Endodermal cell (in vitro differentiated cells): ENCODE data around the gene SMIM38. TPM values are rescaled to one million over a fixed set of nuclear protein-coding genes. Genes with fewer than 3 reads are reported as not detected.

Experiments
- DNase-seq: peaks from one replicate; pipeline ENCODE4 v3.0.0-alpha.2; 2017
- H3K27ac ChIP-seq: 2 replicates; pipeline ENCODE4 v1.5.1; 2013; ENCODE audit warnings: mild to moderate bottlenecking, low read depth, low read length, moderate library complexity
- H3K27me3 ChIP-seq: 2 replicates; pipeline ENCODE4 v1.6.1; 2013; ENCODE audit warnings: mild to moderate bottlenecking, low read length, moderate library complexity; ENCODE audit not compliant: insufficient read depth, control insufficient read depth, poor library complexity, severe bottlenecking
- H3K36me3 ChIP-seq: 2 replicates; pipeline ENCODE4 v1.7.0; 2013; ENCODE audit warnings: mild to moderate bottlenecking, low read length, moderate library complexity; ENCODE audit not compliant: control insufficient read depth, insufficient read depth
- H3K4me1 ChIP-seq: one replicate; pipeline ENCODE4 v1.7.0; 2013; ENCODE audit warnings: low read length; ENCODE audit not compliant: control insufficient read depth, insufficient read depth
- H3K4me3 ChIP-seq: 2 replicates; pipeline ENCODE4 v1.5.1; 2013; ENCODE audit warnings: mild to moderate bottlenecking, low read length, moderate library complexity
- H3K9ac ChIP-seq: 2 replicates; pipeline ENCODE4 v1.6.1; 2013; ENCODE audit warnings: mild to moderate bottlenecking, low read length, moderate library complexity; ENCODE audit not compliant: poor library complexity, severe bottlenecking; ENCODE audit errors: extremely low read depth
- H3K9me3 ChIP-seq: 2 replicates; pipeline ENCODE4 v1.6.1; 2013; ENCODE audit warnings: mild to moderate bottlenecking, low read length, moderate library complexity; ENCODE audit not compliant: control insufficient read depth
- H3K27ac Mint-ChIP-seq: 2 replicates; pipeline ENCODE4 v1.8.0; 2020; ENCODE audit warnings: mixed read lengths
- H3K27me3 Mint-ChIP-seq: 2 replicates; pipeline ENCODE4 v1.8.0; 2021; ENCODE audit warnings: mild to moderate bottlenecking, mixed read lengths; ENCODE audit not compliant: insufficient read depth
- H3K36me3 Mint-ChIP-seq: 2 replicates; pipeline ENCODE4 v1.8.0; 2020; ENCODE audit warnings: low read depth, mixed read lengths
- H3K4me1 Mint-ChIP-seq: 2 replicates; pipeline ENCODE4 v1.8.0; 2020; ENCODE audit warnings: mixed read lengths
- H3K4me3 Mint-ChIP-seq: 2 replicates; pipeline ENCODE4 v1.8.0; 2020; ENCODE audit warnings: mild to moderate bottlenecking, moderate library complexity, mixed read lengths
- H3K9me3 Mint-ChIP-seq: 2 replicates; pipeline ENCODE4 v1.8.0; 2020; ENCODE audit warnings: mild to moderate bottlenecking, mixed read lengths
- WGBS, 2 experiments: methylation state at CpG; one replicate each; pipeline versions ENCODE4 v1.1.5 to v1.1.7; 2013; ENCODE audit warnings: missing lambda C conversion rate in 2 of 2, mixed read lengths in 1 of 2; ENCODE audit not compliant: insufficient coverage in 1 of 2, insufficient read length in 1 of 2; 5-methylcytosine and 5-hydroxymethylcytosine counted together
- total RNA-seq, 2 donors: library from RNA; stranded (reverse); fragmentation: NEBNext Ultra II Directional in 1 of 2; extraction: Animal tissue kit (Norgen Biotek cat#: 25700) in 1 of 2; gene quantifications; 2 replicates in 1 of 2; 3 replicates in 1 of 2; pipeline ENCODE4 v1.2.1, GENCODE V29; 2021
- TF ChIP-seq, protein P1 (sequence below): fragments of 200-600 bp; sonication (generic); conservative IDR thresholded peaks from 2 replicates; pipeline ENCODE4 v1.5.0; 2021; ENCODE audit warnings: antibody characterized with exemption, mild to moderate bottlenecking

SMIM38 gene
- total RNA-seq, 2 donors from 2014 or later = 0.20 to 0.64 TPM

DNA sequence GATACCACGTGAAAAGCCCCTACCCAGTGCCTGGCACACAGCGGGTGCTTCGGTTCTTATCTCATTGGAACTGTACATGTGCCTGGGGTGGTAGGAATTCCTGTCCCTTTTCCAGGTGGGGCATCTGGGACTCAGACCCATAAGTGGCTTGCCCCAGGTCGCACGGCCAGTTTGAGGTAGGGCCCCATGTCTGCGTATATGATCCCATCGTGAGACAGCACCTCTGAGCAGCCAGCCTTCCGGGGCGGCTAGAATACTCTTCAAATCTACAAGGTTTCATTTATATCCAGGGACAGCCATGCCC is 33.5 kb upstream of the SMIM38 start:
- Mint-ChIP-seq H3K4me1 (peaks cover 15% of the 10 kb centered on the region), H3K36me3 (no peaks in the 10 kb centered on the region), H3K27me3 (no peaks in the 10 kb centered on the region), H3K27ac (peak overlapping the region; percentile 91), H3K9me3 (peaks cover 8% of the 10 kb centered on the region), H3K4me3 (peak overlapping the region; percentile 44)
- H3K27me3 ChIP-seq = no peaks in the 10 kb centered on the region
- 75 to 78% methylated on average over 9 of the region's 9 CpGs for WGBS, 2 experiments
- no peak overlapping the region for H3K4me3 ChIP-seq
- no peak overlapping the region for H3K9ac ChIP-seq
- TF ChIP-seq, protein P1, sequence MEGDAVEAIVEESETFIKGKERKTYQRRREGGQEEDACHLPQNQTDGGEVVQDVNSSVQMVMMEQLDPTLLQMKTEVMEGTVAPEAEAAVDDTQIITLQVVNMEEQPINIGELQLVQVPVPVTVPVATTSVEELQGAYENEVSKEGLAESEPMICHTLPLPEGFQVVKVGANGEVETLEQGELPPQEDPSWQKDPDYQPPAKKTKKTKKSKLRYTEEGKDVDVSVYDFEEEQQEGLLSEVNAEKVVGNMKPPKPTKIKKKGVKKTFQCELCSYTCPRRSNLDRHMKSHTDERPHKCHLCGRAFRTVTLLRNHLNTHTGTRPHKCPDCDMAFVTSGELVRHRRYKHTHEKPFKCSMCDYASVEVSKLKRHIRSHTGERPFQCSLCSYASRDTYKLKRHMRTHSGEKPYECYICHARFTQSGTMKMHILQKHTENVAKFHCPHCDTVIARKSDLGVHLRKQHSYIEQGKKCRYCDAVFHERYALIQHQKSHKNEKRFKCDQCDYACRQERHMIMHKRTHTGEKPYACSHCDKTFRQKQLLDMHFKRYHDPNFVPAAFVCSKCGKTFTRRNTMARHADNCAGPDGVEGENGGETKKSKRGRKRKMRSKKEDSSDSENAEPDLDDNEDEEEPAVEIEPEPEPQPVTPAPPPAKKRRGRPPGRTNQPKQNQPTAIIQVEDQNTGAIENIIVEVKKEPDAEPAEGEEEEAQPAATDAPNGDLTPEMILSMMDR = no peak
- H3K4me1 ChIP-seq = peaks cover 5% of the 10 kb centered on the region
- peaks cover 8% of the 10 kb centered on the region for H3K9me3 ChIP-seq
- H3K36me3 ChIP-seq = no peaks in the 10 kb centered on the region
- H3K27ac ChIP-seq = no peak overlapping the region
- no peak for DNase-seq

DNA sequence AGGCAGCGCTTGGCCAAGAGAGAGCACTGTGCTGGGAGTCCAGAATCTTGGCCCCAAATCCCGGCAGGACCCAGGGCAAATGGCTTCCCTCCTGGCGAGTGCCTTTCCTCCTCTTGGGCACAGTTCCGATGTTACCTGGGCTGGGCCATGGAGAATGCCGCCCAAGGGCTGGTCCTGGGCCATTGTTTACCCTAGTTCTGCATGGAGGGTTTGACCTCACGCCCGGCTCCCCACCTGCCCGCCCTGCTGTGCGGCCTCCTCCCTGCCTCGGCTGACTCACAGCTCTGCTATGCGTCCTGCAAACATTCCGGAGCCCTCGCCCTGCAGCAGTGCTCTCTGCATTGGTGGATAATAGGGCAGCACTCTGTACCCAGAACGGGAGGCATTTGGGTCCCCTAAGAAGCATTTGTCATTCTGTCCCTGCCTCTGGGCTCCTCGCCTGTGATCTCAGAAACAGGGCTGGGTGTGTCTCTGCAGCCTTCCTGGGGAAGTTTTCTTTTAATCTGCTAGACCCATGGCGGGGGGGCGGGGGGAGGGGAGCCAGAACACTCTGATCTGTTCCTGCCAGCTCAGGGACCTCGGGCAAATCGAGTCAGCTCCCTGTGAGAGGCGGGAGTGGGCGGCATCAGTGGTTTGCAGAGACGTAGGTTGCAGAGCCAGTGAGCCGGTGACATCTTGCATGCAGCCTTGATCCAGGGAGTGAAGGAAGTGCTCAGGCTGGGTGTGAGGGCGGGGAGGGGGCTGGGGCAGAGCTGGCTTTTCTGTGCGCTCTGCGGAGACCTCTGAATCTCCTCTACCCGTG is 32.9 kb upstream of the SMIM38 start:
- H3K27ac Mint-ChIP-seq = peak overlapping the region; percentile 91
- H3K9me3 Mint-ChIP-seq = peaks cover 10% of the 10 kb centered on the region
- TF ChIP-seq, protein P1 = no peak
- Histone ChIP-seq H3K9ac (peak overlapping the region; percentile 69), H3K9me3 (peaks cover 9% of the 10 kb centered on the region), H3K36me3 (no peaks in the 10 kb centered on the region), H3K4me3 (peak overlapping the region; percentile 58), H3K4me1 (peaks cover 5% of the 10 kb centered on the region), H3K27ac (peak overlapping the region; percentile 73), H3K27me3 (no peaks in the 10 kb centered on the region)
- no peaks in the 10 kb centered on the region for H3K36me3 Mint-ChIP-seq
- H3K4me1 Mint-ChIP-seq = peaks cover 15% of the 10 kb centered on the region
- 7 to 10% methylated on average over 20 to 27 of the region's 27 CpGs for WGBS, 2 experiments
- peak; percentile 98 for DNase-seq
- H3K27me3 Mint-ChIP-seq = no peaks in the 10 kb centered on the region
- H3K4me3 Mint-ChIP-seq = peak overlapping the region; percentile 44

DNA sequence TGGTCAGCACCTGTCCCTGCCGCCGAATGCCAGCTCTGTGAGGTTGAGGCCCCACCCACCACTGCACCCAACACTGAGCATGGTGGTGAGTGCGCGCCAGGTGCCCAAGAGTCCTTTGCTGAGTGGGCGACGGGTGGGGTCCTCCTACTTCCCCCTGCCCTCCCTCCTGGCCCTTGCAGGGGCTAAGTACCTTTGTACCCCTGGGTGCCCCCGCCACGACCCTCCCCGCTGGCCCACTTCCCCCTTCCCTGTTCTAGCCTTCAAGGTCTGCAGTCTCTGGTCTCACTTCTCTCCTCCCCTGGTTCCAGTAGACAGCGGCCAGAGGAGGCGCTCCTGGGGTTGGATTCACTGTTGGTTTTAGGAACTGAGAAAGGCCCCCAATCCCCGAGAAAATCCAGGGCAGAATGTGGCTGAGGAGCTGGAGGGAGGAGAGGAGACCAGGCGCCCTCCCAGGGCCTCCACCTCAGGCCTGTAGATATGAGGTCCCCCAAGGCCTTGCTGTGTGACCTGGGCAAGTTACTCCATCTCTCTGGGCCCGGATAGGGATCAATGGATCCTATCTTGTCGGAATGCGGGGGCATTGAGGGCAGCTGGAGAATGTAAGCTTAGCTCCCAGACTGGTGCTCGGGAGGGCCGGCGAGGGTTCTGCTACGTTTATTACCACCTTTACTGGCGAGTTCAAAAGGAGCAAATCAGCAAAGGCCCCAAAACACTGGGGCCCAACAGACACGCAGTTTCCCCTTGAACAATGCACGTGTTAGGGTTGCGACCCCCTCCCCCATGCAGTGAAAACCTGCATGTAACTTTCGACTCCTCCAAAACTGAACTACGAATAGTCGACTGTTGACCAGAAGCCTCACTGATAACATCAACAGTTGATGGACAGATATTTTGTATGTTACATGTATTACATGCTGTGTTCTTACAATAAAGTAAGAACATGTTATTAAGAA is 31.9 kb upstream of the SMIM38 start:
- TF ChIP-seq, protein P1 = peak; percentile 53
- peak overlapping the region; percentile 44 for H3K4me3 Mint-ChIP-seq
- WGBS, 2 experiments = 80 to 83% methylated on average over 15 to 27 of the region's 27 CpGs
- Histone ChIP-seq H3K36me3 (no peaks in the 10 kb centered on the region), H3K27me3 (no peaks in the 10 kb centered on the region), H3K27ac (no peak overlapping the region), H3K9ac (no peak overlapping the region), H3K4me3 (peak overlapping the region; percentile 58), H3K4me1 (peaks cover 5% of the 10 kb centered on the region), H3K9me3 (peaks cover 19% of the 10 kb centered on the region)
- H3K36me3 Mint-ChIP-seq = no peaks in the 10 kb centered on the region
- H3K9me3 Mint-ChIP-seq = peaks cover 17% of the 10 kb centered on the region
- H3K27me3 Mint-ChIP-seq = no peaks in the 10 kb centered on the region
- peaks cover 15% of the 10 kb centered on the region for H3K4me1 Mint-ChIP-seq
- H3K27ac Mint-ChIP-seq = peak overlapping the region; percentile 91
- DNase-seq = peak; percentile 83
